Peyer's patch (tissue), 4 donors: ENCODE measurements around the gene B3GNT8.
A peak's percentile ranks its signal among the peaks of the same experiment; 100 is the strongest.

Experiments
- POLR2A ChIP-seq, 2 donors: fragments of 450-650 bp; IDR thresholded peaks; one replicate each; pipeline ENCODE4 v1.5.1; 2017; ENCODE audit warnings: antibody characterized with exemption in 2 of 2, mild to moderate bottlenecking in 2 of 2, moderate library complexity in 2 of 2
- TF ChIP-seq, protein P1 (sequence below), 6 experiments: fragments of 450-650 bp in 4 of 6; fragments of 200-600 bp in 2 of 6; sonication (generic) in 1 of 6; IDR thresholded peaks; one replicate each; pipeline ENCODE4 v1.5.1; 2017 to 2019; ENCODE audit warnings: antibody characterized with exemption in 6 of 6, mild to moderate bottlenecking in 3 of 6, moderate library complexity in 1 of 6

DNA sequence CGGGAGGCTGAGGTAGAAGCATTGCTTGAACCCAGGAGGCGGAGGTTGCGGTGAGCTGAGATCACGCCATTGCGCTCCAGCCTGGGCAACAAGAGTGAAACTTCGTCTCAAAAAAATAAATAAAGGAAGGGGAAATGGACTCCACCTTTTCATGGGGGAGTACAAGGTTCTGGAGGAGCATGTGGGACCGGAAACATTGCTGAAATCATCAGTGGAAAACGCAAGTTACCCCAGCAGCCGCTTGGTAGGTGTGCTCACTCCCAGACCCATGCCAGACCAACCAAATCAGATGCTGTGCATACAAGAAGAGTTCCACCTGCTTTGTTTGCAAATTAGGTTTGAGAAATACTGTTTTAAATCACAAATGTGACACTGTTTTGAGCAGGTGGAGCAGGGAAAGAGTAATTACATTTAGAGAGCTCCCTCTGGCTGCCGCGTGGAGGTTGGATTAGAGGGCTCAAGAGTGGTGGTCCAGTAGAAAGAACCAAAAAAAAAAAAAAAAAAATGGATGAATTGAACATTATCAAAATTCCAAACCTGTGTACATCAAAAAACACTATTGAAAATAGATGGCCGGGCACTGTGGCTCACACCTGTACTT, 20.7 kb upstream of the B3GNT8 start:
- TF ChIP-seq, protein P1, sequence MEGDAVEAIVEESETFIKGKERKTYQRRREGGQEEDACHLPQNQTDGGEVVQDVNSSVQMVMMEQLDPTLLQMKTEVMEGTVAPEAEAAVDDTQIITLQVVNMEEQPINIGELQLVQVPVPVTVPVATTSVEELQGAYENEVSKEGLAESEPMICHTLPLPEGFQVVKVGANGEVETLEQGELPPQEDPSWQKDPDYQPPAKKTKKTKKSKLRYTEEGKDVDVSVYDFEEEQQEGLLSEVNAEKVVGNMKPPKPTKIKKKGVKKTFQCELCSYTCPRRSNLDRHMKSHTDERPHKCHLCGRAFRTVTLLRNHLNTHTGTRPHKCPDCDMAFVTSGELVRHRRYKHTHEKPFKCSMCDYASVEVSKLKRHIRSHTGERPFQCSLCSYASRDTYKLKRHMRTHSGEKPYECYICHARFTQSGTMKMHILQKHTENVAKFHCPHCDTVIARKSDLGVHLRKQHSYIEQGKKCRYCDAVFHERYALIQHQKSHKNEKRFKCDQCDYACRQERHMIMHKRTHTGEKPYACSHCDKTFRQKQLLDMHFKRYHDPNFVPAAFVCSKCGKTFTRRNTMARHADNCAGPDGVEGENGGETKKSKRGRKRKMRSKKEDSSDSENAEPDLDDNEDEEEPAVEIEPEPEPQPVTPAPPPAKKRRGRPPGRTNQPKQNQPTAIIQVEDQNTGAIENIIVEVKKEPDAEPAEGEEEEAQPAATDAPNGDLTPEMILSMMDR (IDR thresholded peaks at IDR 0.05) = peak in 2 of 6 experiments; percentile 6 to 9
- TF ChIP-seq POLR2A (IDR thresholded peaks at IDR 0.05) = no peak
